Body of pancreas (tissue), 4 donors: ENCODE results near the gene ARHGAP26.

ENCODE experiments used
- CTCF ChIP-seq, 7 experiments: fragments of 450-650 bp in 4 of 7; fragments of 200-600 bp in 3 of 7; sonication (generic) in 3 of 7; IDR thresholded peaks; one replicate each; pipeline ENCODE4 v1.5.1; 2016 to 2019; ENCODE audit warnings: antibody characterized with exemption in 7 of 7
- POLR2A ChIP-seq, 3 donors: fragments of 450-650 bp; IDR thresholded peaks; one replicate each; pipeline ENCODE4 v1.6.1; 2016; ENCODE audit warnings: antibody characterized with exemption in 3 of 3, mild to moderate bottlenecking in 2 of 3

DNA sequence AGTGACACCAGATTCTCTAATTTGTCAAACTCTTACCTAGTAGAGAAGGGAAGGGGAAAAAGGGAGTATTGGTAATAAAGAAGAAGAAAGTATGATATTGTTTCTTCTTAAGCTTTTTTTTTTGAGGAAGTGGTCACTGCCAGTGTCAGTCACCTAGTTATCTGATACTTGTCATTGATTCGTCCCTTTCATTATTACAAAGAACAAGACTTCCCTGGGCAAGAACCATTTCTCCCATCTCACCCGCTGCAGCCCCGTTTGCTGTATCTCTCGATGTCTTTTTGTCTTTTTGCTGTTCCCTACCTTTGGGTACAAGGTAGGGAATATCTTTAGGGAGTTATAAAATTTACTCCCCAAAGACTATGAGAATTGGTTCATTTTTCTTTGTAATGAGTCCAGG is 249.0 kb downstream of the ARHGAP26 start:
- TF ChIP-seq CTCF (IDR thresholded peaks at IDR 0.05) (no peak), POLR2A (IDR thresholded peaks at IDR 0.05) (no peak)
